A549 (cell line): Measurements from ENCODE around the gene TMEM39A.

Source experiments
- BHLHE40 ChIP-seq: IDR thresholded peaks from 2 replicates; pipeline ENCODE4 v1.6.1; 2012; ENCODE audit warnings: low read depth, low read length, inconsistent platforms
- EHF ChIP-seq: fragments of 250-450 bp; sonication (Bioruptor Pico); IDR thresholded peaks from 2 replicates; pipeline ENCODE4 v1.5.0; 2020; ENCODE audit warnings: mild to moderate bottlenecking
- EP300 ChIP-seq, 2 experiments: fragments of >200 bp; sonication (Bioruptor Twin); formaldehyde crosslinking; IDR thresholded peaks; 2 replicates in 1 of 2; 3 replicates in 1 of 2; pipeline ENCODE4 v1.6.1; 2016 to 2017
- JUN ChIP-seq, 2 experiments: fragments of >200 bp; sonication (Bioruptor Twin); formaldehyde crosslinking; IDR thresholded peaks; 2 replicates in 1 of 2; 3 replicates in 1 of 2; pipeline ENCODE4 v1.6.1; 2016 to 2017
- MYC ChIP-seq: IDR thresholded peaks from 2 replicates; pipeline ENCODE4 v1.6.1; 2012; ENCODE audit warnings: mild to moderate bottlenecking, inconsistent platforms, low read length, improper control_type of control experiment, borderline replicate concordance
- PBX3 ChIP-seq: IDR thresholded peaks from 2 replicates; pipeline ENCODE4 v1.6.1; 2012
- PHF8 ChIP-seq: fragments of 200-600 bp; sonication (generic); IDR thresholded peaks from 2 replicates; pipeline ENCODE4 v1.6.1; 2016; ENCODE audit warnings: low read depth, mild to moderate bottlenecking, antibody characterized with exemption, moderate library complexity, borderline replicate concordance
- POLR2AphosphoS2 ChIP-seq: conservative IDR thresholded peaks from 2 replicates; pipeline ENCODE4 v1.6.1; 2012; ENCODE audit warnings: low read length, improper control_type of control experiment, inconsistent platforms
- RAD21 ChIP-seq, 2 experiments: fragments of >200 bp in 1 of 2; sonication (Bioruptor Twin) in 1 of 2; formaldehyde crosslinking in 1 of 2; IDR thresholded peaks in 1 of 2; conservative IDR thresholded peaks in 1 of 2; 2 replicates in 1 of 2; 3 replicates in 1 of 2; pipeline ENCODE4 v1.6.1; 2012 to 2018; ENCODE audit warnings: inconsistent platforms in 1 of 2
- ZC3H11A ChIP-seq: fragments of 450-650 bp; IDR thresholded peaks from 2 replicates; pipeline ENCODE4 v1.6.1; 2014; ENCODE audit warnings: antibody characterized with exemption, mild to moderate bottlenecking
- TF ChIP-seq, protein P1 (sequence below): fragments of >200 bp; sonication (Bioruptor Twin); formaldehyde crosslinking; IDR thresholded peaks from 3 replicates; pipeline ENCODE4 v1.5.1; 2016
- TF ChIP-seq, protein P2 (sequence below): IDR thresholded peaks from 2 replicates; pipeline ENCODE4 v1.6.1; 2012
- TF ChIP-seq, protein P3 (sequence below): fragments of 200-600 bp; sonication (generic); IDR thresholded peaks from 2 replicates; pipeline ENCODE4 v1.6.1; 2016; ENCODE audit warnings: antibody characterized with exemption, mild to moderate bottlenecking, moderate library complexity

GRCh38 chr3:119405315-119405714, 58.1 kb downstream of the TMEM39A start:
- TF ChIP-seq, protein P1, sequence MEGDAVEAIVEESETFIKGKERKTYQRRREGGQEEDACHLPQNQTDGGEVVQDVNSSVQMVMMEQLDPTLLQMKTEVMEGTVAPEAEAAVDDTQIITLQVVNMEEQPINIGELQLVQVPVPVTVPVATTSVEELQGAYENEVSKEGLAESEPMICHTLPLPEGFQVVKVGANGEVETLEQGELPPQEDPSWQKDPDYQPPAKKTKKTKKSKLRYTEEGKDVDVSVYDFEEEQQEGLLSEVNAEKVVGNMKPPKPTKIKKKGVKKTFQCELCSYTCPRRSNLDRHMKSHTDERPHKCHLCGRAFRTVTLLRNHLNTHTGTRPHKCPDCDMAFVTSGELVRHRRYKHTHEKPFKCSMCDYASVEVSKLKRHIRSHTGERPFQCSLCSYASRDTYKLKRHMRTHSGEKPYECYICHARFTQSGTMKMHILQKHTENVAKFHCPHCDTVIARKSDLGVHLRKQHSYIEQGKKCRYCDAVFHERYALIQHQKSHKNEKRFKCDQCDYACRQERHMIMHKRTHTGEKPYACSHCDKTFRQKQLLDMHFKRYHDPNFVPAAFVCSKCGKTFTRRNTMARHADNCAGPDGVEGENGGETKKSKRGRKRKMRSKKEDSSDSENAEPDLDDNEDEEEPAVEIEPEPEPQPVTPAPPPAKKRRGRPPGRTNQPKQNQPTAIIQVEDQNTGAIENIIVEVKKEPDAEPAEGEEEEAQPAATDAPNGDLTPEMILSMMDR, result no peak
- TF ChIP-seq, protein P2, sequence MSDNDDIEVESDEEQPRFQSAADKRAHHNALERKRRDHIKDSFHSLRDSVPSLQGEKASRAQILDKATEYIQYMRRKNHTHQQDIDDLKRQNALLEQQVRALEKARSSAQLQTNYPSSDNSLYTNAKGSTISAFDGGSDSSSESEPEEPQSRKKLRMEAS, result no peak
- TF ChIP-seq BHLHE40, result no peak
- TF ChIP-seq PHF8, result no peak
- no peak for TF ChIP-seq PBX3
- no peak for TF ChIP-seq RAD21 (conservative IDR thresholded peaks at IDR 0.05 in 1 of 2, IDR thresholded peaks at IDR 0.05 in 1 of 2)
- TF ChIP-seq, protein P3, sequence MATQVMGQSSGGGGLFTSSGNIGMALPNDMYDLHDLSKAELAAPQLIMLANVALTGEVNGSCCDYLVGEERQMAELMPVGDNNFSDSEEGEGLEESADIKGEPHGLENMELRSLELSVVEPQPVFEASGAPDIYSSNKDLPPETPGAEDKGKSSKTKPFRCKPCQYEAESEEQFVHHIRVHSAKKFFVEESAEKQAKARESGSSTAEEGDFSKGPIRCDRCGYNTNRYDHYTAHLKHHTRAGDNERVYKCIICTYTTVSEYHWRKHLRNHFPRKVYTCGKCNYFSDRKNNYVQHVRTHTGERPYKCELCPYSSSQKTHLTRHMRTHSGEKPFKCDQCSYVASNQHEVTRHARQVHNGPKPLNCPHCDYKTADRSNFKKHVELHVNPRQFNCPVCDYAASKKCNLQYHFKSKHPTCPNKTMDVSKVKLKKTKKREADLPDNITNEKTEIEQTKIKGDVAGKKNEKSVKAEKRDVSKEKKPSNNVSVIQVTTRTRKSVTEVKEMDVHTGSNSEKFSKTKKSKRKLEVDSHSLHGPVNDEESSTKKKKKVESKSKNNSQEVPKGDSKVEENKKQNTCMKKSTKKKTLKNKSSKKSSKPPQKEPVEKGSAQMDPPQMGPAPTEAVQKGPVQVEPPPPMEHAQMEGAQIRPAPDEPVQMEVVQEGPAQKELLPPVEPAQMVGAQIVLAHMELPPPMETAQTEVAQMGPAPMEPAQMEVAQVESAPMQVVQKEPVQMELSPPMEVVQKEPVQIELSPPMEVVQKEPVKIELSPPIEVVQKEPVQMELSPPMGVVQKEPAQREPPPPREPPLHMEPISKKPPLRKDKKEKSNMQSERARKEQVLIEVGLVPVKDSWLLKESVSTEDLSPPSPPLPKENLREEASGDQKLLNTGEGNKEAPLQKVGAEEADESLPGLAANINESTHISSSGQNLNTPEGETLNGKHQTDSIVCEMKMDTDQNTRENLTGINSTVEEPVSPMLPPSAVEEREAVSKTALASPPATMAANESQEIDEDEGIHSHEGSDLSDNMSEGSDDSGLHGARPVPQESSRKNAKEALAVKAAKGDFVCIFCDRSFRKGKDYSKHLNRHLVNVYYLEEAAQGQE, result no peak
- no peak for TF ChIP-seq POLR2AphosphoS2
- no peak for TF ChIP-seq JUN (IDR thresholded peaks at IDR 0.05)
- no peak for TF ChIP-seq EHF (CRISPR knock-in tag)
- TF ChIP-seq MYC, result no peak
- no peak for TF ChIP-seq ZC3H11A
- no peak for TF ChIP-seq EP300 (IDR thresholded peaks at IDR 0.05)
